Endothelial cell of umbilical vein (primary cell): ENCODE measurements around the gene NEXMIF.
"Not testable (repeated sequence)": the region's sequence is repeated elsewhere in the genome, so short reads cannot be mapped to it uniquely, and the experiment has no call there.

ENCODE experiments used
- EZH2 ChIP-seq: IDR thresholded peaks from 2 replicates; pipeline ENCODE4 v1.6.1; 2012; ENCODE audit warnings: borderline replicate concordance, low read depth, mild to moderate bottlenecking, moderate library complexity, low read length, inconsistent platforms; ENCODE audit not compliant: severe bottlenecking
- FOS ChIP-seq: IDR thresholded peaks from 2 replicates; pipeline ENCODE4 v1.6.1; 2011; ENCODE audit warnings: mild to moderate bottlenecking, low read length, moderate library complexity, borderline replicate concordance; ENCODE audit not compliant: insufficient read depth
- JUN ChIP-seq: IDR thresholded peaks from 2 replicates; pipeline ENCODE4 v1.6.1; 2011; ENCODE audit warnings: borderline replicate concordance, low read depth; ENCODE audit not compliant: insufficient read length, insufficient read depth
- MYC ChIP-seq: IDR thresholded peaks from one replicate; pipeline ENCODE4 v1.6.1; 2011; ENCODE audit warnings: mild to moderate bottlenecking, low read depth, low read length
- POLR2A ChIP-seq: IDR thresholded peaks from 2 replicates; pipeline ENCODE4 v1.6.1; 2012; ENCODE audit warnings: low read depth, mild to moderate bottlenecking, control low read depth, low read length
- POLR2AphosphoS5 ChIP-seq: IDR thresholded peaks from 2 replicates; pipeline ENCODE4 v1.6.1; 2012; ENCODE audit warnings: low read depth, mild to moderate bottlenecking, control low read depth, low read length, moderate library complexity; ENCODE audit not compliant: insufficient read depth
- TF ChIP-seq, protein P1 (sequence below), 2 donors: IDR thresholded peaks; 1 replicate in 1 of 2; 2 replicates in 1 of 2; pipeline ENCODE4 v1.5.1; 2011; ENCODE audit warnings: low read length in 2 of 2, mild to moderate bottlenecking in 2 of 2, moderate library complexity in 2 of 2, control low read depth in 1 of 2, inconsistent platforms in 1 of 2, low read depth in 1 of 2; ENCODE audit not compliant: insufficient read depth in 1 of 2; ENCODE audit errors: extremely low read depth in 1 of 2
- TF ChIP-seq, protein P2 (sequence below): IDR thresholded peaks from 2 replicates; pipeline ENCODE4 v1.6.1; 2011; ENCODE audit not compliant: insufficient read depth, insufficient read length

DNA sequence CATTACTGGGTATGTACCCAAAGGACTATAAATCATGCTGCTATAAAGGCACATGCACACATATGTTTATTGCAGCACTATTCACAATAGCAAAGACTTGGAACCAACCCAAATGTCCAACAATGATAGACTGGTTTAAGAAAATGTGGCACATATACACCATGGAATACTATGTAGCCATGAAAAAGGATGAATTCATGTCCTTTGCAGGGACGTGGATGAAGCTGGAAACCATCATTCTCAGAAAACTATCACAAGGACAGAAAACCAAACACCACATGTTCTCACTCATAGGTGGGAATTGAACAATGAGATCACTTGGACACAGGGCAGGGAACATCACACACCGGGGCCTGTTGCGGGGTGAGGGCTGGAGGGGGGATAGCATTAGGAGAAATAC lies 36.7 kb upstream of the NEXMIF start:
- TF ChIP-seq, protein P1, sequence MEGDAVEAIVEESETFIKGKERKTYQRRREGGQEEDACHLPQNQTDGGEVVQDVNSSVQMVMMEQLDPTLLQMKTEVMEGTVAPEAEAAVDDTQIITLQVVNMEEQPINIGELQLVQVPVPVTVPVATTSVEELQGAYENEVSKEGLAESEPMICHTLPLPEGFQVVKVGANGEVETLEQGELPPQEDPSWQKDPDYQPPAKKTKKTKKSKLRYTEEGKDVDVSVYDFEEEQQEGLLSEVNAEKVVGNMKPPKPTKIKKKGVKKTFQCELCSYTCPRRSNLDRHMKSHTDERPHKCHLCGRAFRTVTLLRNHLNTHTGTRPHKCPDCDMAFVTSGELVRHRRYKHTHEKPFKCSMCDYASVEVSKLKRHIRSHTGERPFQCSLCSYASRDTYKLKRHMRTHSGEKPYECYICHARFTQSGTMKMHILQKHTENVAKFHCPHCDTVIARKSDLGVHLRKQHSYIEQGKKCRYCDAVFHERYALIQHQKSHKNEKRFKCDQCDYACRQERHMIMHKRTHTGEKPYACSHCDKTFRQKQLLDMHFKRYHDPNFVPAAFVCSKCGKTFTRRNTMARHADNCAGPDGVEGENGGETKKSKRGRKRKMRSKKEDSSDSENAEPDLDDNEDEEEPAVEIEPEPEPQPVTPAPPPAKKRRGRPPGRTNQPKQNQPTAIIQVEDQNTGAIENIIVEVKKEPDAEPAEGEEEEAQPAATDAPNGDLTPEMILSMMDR (IDR thresholded peaks at IDR 0.05; ENCODE audit: extremely low read depth in 1 of 2, insufficient read depth in 1 of 2, low read depth in 1 of 2, low read length in 2 of 2), result not testable (repeated sequence)
- not testable (repeated sequence) for TF ChIP-seq MYC, POLR2A, POLR2AphosphoS5, EZH2, JUN, FOS
- TF ChIP-seq, protein P2, sequence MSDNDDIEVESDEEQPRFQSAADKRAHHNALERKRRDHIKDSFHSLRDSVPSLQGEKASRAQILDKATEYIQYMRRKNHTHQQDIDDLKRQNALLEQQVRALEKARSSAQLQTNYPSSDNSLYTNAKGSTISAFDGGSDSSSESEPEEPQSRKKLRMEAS, result not testable (repeated sequence)
